Neural progenitor cell (in vitro differentiated cells): ENCODE measurements around the gene KLHL42.

Experiments
- CTCF ChIP-seq: fragments of 200-600 bp; sonication (generic); IDR thresholded peaks from 2 replicates; pipeline ENCODE4 v1.5.1; 2017; ENCODE audit warnings: antibody characterized with exemption, mild to moderate bottlenecking
- EZH2 ChIP-seq: fragments of 200-600 bp; sonication (generic); IDR thresholded peaks from 2 replicates; pipeline ENCODE4 v1.6.1; 2017; ENCODE audit warnings: antibody characterized with exemption, mild to moderate bottlenecking, moderate library complexity

- TF ChIP-seq CTCF: no peak
- TF ChIP-seq EZH2: no peak
Observed at GRCh38 chr12:27852117-27852516, 72.1 kb downstream of the KLHL42 start.
